ENCODE data around the gene TFE3.
A peak's percentile ranks its signal among the peaks of the same experiment; 100 is the strongest.

The TFE3 gene

DNA sequence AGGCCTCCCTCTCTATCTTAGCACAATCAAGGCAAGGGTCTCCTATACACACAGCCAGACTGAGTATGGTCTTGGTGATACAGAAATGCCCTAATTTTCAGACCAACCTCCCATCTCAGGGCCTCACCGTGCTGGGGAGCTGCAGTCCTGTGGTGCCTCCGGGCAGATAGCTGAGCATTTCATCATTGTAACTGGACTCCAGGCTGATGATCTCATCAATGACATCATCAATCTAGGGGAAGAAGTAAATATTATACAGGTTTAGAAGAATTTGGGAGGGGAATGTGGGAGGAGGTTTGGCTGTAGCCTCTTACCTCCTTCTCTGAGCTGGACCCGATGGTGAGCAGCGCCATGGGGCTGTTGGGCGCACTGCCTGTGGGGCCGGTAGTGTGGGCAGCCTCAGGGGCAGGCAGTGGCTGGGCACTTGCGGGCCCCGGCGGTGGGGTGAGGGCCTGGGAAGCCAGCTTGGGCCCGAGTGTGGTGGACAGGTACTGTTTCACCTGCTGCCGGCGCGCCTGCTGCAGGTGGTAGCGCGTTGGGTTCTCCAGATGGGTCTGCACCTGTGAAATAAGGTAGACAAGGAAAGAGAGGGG, 5.2 kb downstream of the TFE3 start:
- CTCF ChIA-PET = interaction anchor here (1.4 kb wide), 1 partner anchor 66 kb away, joined by 3 read pairs; the partner anchor contains the start of gene KCND1
- POLR2A ChIA-PET = no interaction called here
- DNase-seq = no peak
- Histone ChIP-seq H3K4me3 (ENCODE audit: control insufficient read depth in 1 of 7, extremely low read depth in 1 of 7, insufficient read depth in 4 of 7, low read depth in 2 of 7, low read length in 6 of 7) (no peak overlapping the region), H3K9me3 (ENCODE audit: control extremely low read depth in 1 of 5, control insufficient read depth in 4 of 5, insufficient read depth in 2 of 5, low read depth in 1 of 5, low read length in 4 of 5) (no peaks in the 10 kb centered on the region), H3K27ac (ENCODE audit: insufficient read depth in 1 of 2, low read depth in 1 of 2, low read length in 2 of 2, poor library complexity in 1 of 2, severe bottlenecking in 2 of 2) (peak overlapping the region in 1 of 2 experiments; percentile 79), H3K36me3 (ENCODE audit: control insufficient read depth in 4 of 4, insufficient read depth in 4 of 4, low read length in 3 of 4) (peaks cover 5 to 41% (median 18%) of the 10 kb centered on the region in 4 experiments), H3K4me1 (ENCODE audit: control extremely low read depth in 1 of 4, control insufficient read depth in 4 of 4, insufficient read depth in 4 of 4, low read length in 3 of 4) (peaks cover 6 to 40% (median 33%) of the 10 kb centered on the region in 4 experiments), H3K27me3 (replicated peaks in 2 of 5; ENCODE audit: control insufficient read depth in 4 of 5, insufficient read depth in 5 of 5, low read length in 4 of 5) (no peaks in the 10 kb centered on the region)
- WGBS (ENCODE audit: insufficient coverage) = 96% methylated on average over 12 of the region's 15 CpGs

DNA sequence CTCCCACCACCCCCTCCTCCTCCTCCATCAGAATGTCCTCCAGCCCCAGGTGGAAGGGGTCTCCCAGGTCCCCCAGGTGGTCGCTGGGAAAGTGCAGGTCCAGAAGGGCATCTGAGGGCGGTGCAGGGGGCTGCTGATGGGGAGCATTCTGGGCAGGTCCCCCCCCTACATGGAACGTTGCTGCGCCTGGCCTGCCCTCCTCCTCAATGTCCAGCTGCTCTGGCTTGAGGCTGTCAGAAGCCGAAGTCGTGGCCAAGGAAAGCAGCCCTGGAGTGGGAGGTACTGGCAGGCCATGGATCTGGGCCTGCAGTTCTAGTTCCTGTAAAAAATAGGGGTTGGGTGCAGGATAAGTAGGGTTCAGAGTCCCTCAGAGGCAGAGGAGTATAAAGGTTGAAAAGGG, 12.9 kb downstream of the TFE3 start:
- Histone ChIP-seq H3K4me3 (ENCODE audit: control insufficient read depth in 1 of 7, extremely low read depth in 1 of 7, insufficient read depth in 4 of 7, low read depth in 2 of 7, low read length in 6 of 7) (no peak overlapping the region), H3K27me3 (replicated peaks in 2 of 5; ENCODE audit: control insufficient read depth in 4 of 5, insufficient read depth in 5 of 5, low read length in 4 of 5) (no peaks in the 10 kb centered on the region), H3K9me3 (ENCODE audit: control extremely low read depth in 1 of 5, control insufficient read depth in 4 of 5, insufficient read depth in 2 of 5, low read depth in 1 of 5, low read length in 4 of 5) (no peaks in the 10 kb centered on the region), H3K36me3 (ENCODE audit: control insufficient read depth in 4 of 4, insufficient read depth in 4 of 4, low read length in 3 of 4) (peaks cover 2 to 41% (median 19%) of the 10 kb centered on the region in 4 experiments), H3K4me1 (ENCODE audit: control extremely low read depth in 1 of 4, control insufficient read depth in 4 of 4, insufficient read depth in 4 of 4, low read length in 3 of 4) (no peaks in the 10 kb centered on the region), H3K27ac (ENCODE audit: insufficient read depth in 1 of 2, low read depth in 1 of 2, low read length in 2 of 2, poor library complexity in 1 of 2, severe bottlenecking in 2 of 2) (no peak overlapping the region)
- ChIA-PET POLR2A (interaction anchor here (1.2 kb wide), 1 partner anchor 9 kb away, joined by 6 read pairs; no protein-coding TSS in a partner anchor), CTCF (interaction anchor here (1.2 to 1.3 kb wide), 2 partner anchors 9 kb away, joined by 6 read pairs; no protein-coding TSS in a partner anchor)
- WGBS (ENCODE audit: insufficient coverage) = 90% methylated on average over 6 of the region's 6 CpGs
- DNase-seq = no peak

DNA sequence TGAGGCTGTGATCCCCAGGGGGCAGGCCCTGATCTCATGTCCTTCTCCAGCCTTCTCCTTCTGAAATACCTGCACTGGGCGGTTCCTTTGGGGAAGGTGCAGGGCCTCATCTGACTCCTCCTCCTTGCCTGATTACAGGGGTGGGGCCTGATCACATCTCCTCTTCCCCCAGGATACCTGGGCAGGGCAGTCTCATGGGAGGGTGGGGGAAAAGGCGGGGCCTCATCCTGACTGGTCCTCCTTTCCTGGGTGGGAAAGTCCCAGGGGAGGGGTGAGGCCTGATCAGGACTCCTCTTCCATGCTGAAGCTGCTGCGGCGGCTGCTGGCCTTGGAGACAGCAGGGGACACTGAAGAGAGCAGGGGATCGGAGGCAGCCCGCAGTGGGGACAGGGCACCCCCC, 13.3 kb downstream of the TFE3 start:
- H3K27me3 ChIP-seq (replicated peaks in 2 of 5; ENCODE audit: control insufficient read depth in 4 of 5, insufficient read depth in 5 of 5, low read length in 4 of 5) = no peaks in the 10 kb centered on the region
- POLR2A ChIA-PET = no interaction called here
- no peak for DNase-seq
- H3K36me3 ChIP-seq (ENCODE audit: control insufficient read depth in 4 of 4, insufficient read depth in 4 of 4, low read length in 3 of 4) = peaks cover 2 to 41% (median 19%) of the 10 kb centered on the region in 4 experiments
- no peak overlapping the region for H3K27ac ChIP-seq (ENCODE audit: insufficient read depth in 1 of 2, low read depth in 1 of 2, low read length in 2 of 2, poor library complexity in 1 of 2, severe bottlenecking in 2 of 2)
- H3K4me1 ChIP-seq (ENCODE audit: control extremely low read depth in 1 of 4, control insufficient read depth in 4 of 4, insufficient read depth in 4 of 4, low read length in 3 of 4) = no peaks in the 10 kb centered on the region
- H3K9me3 ChIP-seq (ENCODE audit: control extremely low read depth in 1 of 5, control insufficient read depth in 4 of 5, insufficient read depth in 2 of 5, low read depth in 1 of 5, low read length in 4 of 5) = no peaks in the 10 kb centered on the region
- WGBS (ENCODE audit: insufficient coverage) = 100% methylated on average over 2 of the region's 6 CpGs
- CTCF ChIA-PET = interaction anchor here (1.2 kb wide), 1 partner anchor 10 kb away, joined by 6 read pairs; no protein-coding TSS in a partner anchor
- no peak overlapping the region for H3K4me3 ChIP-seq (ENCODE audit: control insufficient read depth in 1 of 7, extremely low read depth in 1 of 7, insufficient read depth in 4 of 7, low read depth in 2 of 7, low read length in 6 of 7)

DNA sequence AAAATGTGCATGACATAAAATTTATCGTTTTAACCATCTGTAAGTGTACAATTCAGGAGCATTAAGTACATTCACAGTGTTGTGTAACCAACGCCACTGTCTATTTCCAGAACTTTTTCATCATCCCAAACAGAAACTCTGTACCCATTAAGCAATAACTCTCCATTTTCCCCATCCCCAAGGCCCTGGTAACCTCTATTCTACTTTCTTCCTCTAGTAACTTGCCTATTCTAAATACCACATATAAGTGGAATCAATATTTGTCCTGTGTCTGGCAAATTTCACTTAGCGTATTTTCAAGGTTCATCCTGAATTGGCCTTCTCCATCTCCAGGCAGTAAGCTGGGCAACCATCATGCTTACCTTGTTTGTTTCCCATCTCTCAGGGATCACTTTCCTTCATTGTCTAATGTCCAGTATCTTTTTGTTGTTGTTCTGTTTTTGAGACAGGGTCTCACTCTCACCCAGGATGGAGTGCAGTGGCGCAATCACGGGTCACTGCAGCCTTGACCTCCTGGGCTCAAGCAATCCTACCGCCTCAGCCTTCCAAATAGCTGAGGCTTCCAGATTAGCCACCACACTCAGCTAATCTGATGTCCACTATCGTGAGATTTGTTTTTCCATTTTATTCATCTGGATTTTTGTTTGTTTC, 23.4 kb downstream of the TFE3 start:
- no peaks in the 10 kb centered on the region for H3K27me3 ChIP-seq (replicated peaks in 2 of 5; ENCODE audit: control insufficient read depth in 4 of 5, insufficient read depth in 5 of 5, low read length in 4 of 5)
- H3K9me3 ChIP-seq (ENCODE audit: control extremely low read depth in 1 of 5, control insufficient read depth in 4 of 5, insufficient read depth in 2 of 5, low read depth in 1 of 5, low read length in 4 of 5) = no peaks in the 10 kb centered on the region
- H3K4me3 ChIP-seq (ENCODE audit: control insufficient read depth in 1 of 7, extremely low read depth in 1 of 7, insufficient read depth in 4 of 7, low read depth in 2 of 7, low read length in 6 of 7) = no peak overlapping the region
- ChIA-PET POLR2A (interaction anchor here (1.1 kb wide), 1 partner anchor 17 kb away, joined by 3 read pairs; the partner anchor contains the start of gene GRIPAP1), CTCF (no interaction called here)
- no peak for DNase-seq
- no peaks in the 10 kb centered on the region for H3K36me3 ChIP-seq (ENCODE audit: control insufficient read depth in 4 of 4, insufficient read depth in 4 of 4, low read length in 3 of 4)
- 98% methylated on average over 6 of the region's 7 CpGs for WGBS (ENCODE audit: insufficient coverage)
- H3K27ac ChIP-seq (ENCODE audit: insufficient read depth in 1 of 2, low read depth in 1 of 2, low read length in 2 of 2, poor library complexity in 1 of 2, severe bottlenecking in 2 of 2) = no peak overlapping the region
- no peaks in the 10 kb centered on the region for H3K4me1 ChIP-seq (ENCODE audit: control extremely low read depth in 1 of 4, control insufficient read depth in 4 of 4, insufficient read depth in 4 of 4, low read length in 3 of 4)

DNA sequence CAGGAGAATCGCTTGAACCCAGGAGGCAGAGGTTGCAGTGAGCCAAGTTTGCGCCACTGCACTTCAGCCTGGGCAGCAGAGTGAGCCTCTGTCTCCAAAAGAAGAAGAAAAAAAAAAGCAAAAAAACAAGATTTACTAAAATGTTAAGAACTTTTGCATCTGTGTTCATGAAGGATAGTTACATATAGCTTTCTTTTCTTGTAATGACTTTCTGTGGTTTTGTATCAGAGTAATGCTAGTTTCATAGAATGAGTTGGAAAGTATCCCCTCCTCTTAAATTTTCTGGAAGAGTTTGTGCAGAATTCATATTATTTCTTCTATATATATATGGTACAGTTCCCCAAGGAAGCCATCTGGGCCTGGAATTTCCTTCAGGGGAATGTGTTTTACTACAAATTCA, 24.1 kb downstream of the TFE3 start:
- Histone ChIP-seq H3K4me1 (ENCODE audit: control extremely low read depth in 1 of 4, control insufficient read depth in 4 of 4, insufficient read depth in 4 of 4, low read length in 3 of 4) (no peaks in the 10 kb centered on the region), H3K36me3 (ENCODE audit: control insufficient read depth in 4 of 4, insufficient read depth in 4 of 4, low read length in 3 of 4) (no peaks in the 10 kb centered on the region), H3K4me3 (ENCODE audit: control insufficient read depth in 1 of 7, extremely low read depth in 1 of 7, insufficient read depth in 4 of 7, low read depth in 2 of 7, low read length in 6 of 7) (no peak overlapping the region), H3K27me3 (replicated peaks in 2 of 5; ENCODE audit: control insufficient read depth in 4 of 5, insufficient read depth in 5 of 5, low read length in 4 of 5) (no peaks in the 10 kb centered on the region), H3K9me3 (ENCODE audit: control extremely low read depth in 1 of 5, control insufficient read depth in 4 of 5, insufficient read depth in 2 of 5, low read depth in 1 of 5, low read length in 4 of 5) (no peaks in the 10 kb centered on the region), H3K27ac (ENCODE audit: insufficient read depth in 1 of 2, low read depth in 1 of 2, low read length in 2 of 2, poor library complexity in 1 of 2, severe bottlenecking in 2 of 2) (no peak overlapping the region)
- 80% methylated on average over 2 of the region's 2 CpGs for WGBS (ENCODE audit: insufficient coverage)
- DNase-seq = no peak
- ChIA-PET CTCF (no interaction called here), POLR2A (interaction anchor here (1.1 kb wide), 1 partner anchor 17 kb away, joined by 3 read pairs; the partner anchor contains the start of gene GRIPAP1)

DNA sequence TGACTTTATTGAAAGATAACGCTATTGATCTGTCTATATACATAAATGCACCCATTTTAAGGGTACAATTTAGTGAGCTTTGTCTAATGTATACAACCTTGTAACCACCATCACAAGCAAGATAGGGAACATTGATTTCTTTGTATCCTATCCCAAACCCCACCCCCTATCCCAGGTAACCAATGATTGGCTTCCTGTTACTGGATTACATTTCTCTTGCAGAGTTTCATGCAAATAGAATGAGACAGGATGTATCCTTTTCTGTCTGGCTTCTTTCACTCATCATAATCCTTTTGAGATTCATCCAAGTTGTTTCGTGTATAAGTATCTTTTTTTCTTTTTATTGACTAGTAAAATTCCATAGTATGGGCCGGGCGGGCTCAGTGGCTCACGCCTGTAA, 39.5 kb downstream of the TFE3 start:
- peaks cover 0 to 7% (median 2%) of the 10 kb centered on the region in 4 experiments for H3K4me1 ChIP-seq (ENCODE audit: control extremely low read depth in 1 of 4, control insufficient read depth in 4 of 4, insufficient read depth in 4 of 4, low read length in 3 of 4)

More for the DNA sequence above, 39.5 kb downstream of the TFE3 start:
- ChIA-PET CTCF (no interaction called here), POLR2A (no interaction called here)
- Histone ChIP-seq H3K27me3 (replicated peaks in 2 of 5; ENCODE audit: control insufficient read depth in 4 of 5, insufficient read depth in 5 of 5, low read length in 4 of 5) (no peaks in the 10 kb centered on the region), H3K4me3 (ENCODE audit: control insufficient read depth in 1 of 7, extremely low read depth in 1 of 7, insufficient read depth in 4 of 7, low read depth in 2 of 7, low read length in 6 of 7) (no peak overlapping the region), H3K9me3 (ENCODE audit: control extremely low read depth in 1 of 5, control insufficient read depth in 4 of 5, insufficient read depth in 2 of 5, low read depth in 1 of 5, low read length in 4 of 5) (peaks cover 0 to 7% (median 0%) of the 10 kb centered on the region in 5 experiments), H3K27ac (ENCODE audit: insufficient read depth in 1 of 2, low read depth in 1 of 2, low read length in 2 of 2, poor library complexity in 1 of 2, severe bottlenecking in 2 of 2) (no peak overlapping the region), H3K36me3 (ENCODE audit: control insufficient read depth in 4 of 4, insufficient read depth in 4 of 4, low read length in 3 of 4) (peaks cover 0 to 5% (median 3%) of the 10 kb centered on the region in 4 experiments)
- no CpG with 5 or more reads among the region's 5 CpGs for WGBS (ENCODE audit: insufficient coverage)
- no peak for DNase-seq
